Esophagus squamous epithelium (tissue), 5 donors: ENCODE data around the gene GALNT8. TPM values are rescaled to one million over a fixed set of nuclear protein-coding genes. Genes with fewer than 3 reads are reported as not detected.

Experiments used
- DNase-seq: peaks from one replicate; lab custom pipeline; 2025; lab: John Stamatoyannopoulos, UW
- H3K27ac ChIP-seq, 4 donors: fragments of 200-600 bp; sonication (generic); one replicate each; pipeline ENCODE4 v1.5.1; 2016 to 2019; ENCODE audit warnings: mild to moderate bottlenecking in 1 of 4
- H3K27me3 ChIP-seq, 4 donors: fragments of 200-600 bp; sonication (generic); 1 replicate in 3 of 4; 2 replicates in 1 of 4; pipeline versions ENCODE4 v1.5.1 to v1.6.0; 2017 to 2021; ENCODE audit warnings: antibody characterized with exemption in 1 of 4
- H3K36me3 ChIP-seq, 3 donors: fragments of 200-600 bp; sonication (generic); one replicate each; pipeline ENCODE4 v1.5.1; 2016 to 2019
- H3K4me1 ChIP-seq, 3 donors: fragments of 200-600 bp; sonication (generic); one replicate each; pipeline ENCODE4 v1.5.1; 2017 to 2019
- H3K4me3 ChIP-seq, 4 donors: fragments of 200-600 bp; sonication (generic); 1 replicate in 3 of 4; 2 replicates in 1 of 4; pipeline ENCODE4 v1.5.1; 2016 to 2019; ENCODE audit warnings: mild to moderate bottlenecking in 2 of 4, moderate library complexity in 1 of 4
- H3K9me3 ChIP-seq, 3 donors: fragments of 200-600 bp; sonication (generic); one replicate each; pipeline ENCODE4 v1.5.1; 2016 to 2019
- POLR2A ChIP-seq, 4 donors: fragments of 450-650 bp; IDR thresholded peaks; one replicate each; pipeline ENCODE4 v1.6.1; 2017; ENCODE audit warnings: antibody characterized with exemption in 4 of 4, mild to moderate bottlenecking in 4 of 4, moderate library complexity in 3 of 4
- WGBS, 2 donors: methylation state at CpG; one replicate each; pipeline ENCODE4 v1.1.5; 2018; 5-methylcytosine and 5-hydroxymethylcytosine counted together
- intact Hi-C: fragments of 100-400 bp; cut with DNase I; formaldehyde crosslinking; loops from one replicate; pipeline ENCODE4 v1.15.0; 2022
- total RNA-seq, 4 donors: library from RNA; depleted of rRNA; stranded (reverse); fragments of >200 nt; gene quantifications; one replicate each; pipeline ENCODE4 v1.1.0, GENCODE V29; 2016
- TF ChIP-seq, protein P1 (sequence below), 6 experiments: fragments of 450-650 bp in 4 of 6; fragments of 200-600 bp in 2 of 6; sonication (generic) in 2 of 6; IDR thresholded peaks; one replicate each; pipeline ENCODE4 v1.5.1; 2016 to 2019; ENCODE audit warnings: antibody characterized with exemption in 6 of 6, mild to moderate bottlenecking in 4 of 6, moderate library complexity in 4 of 6
- donor health status: DM: yes; HTN: yes; CAD: no.

The GALNT8 gene
- total RNA-seq, 4 donors from 2014 or later, result 0.38 to 0.59 TPM; not detected in 2

DNA sequence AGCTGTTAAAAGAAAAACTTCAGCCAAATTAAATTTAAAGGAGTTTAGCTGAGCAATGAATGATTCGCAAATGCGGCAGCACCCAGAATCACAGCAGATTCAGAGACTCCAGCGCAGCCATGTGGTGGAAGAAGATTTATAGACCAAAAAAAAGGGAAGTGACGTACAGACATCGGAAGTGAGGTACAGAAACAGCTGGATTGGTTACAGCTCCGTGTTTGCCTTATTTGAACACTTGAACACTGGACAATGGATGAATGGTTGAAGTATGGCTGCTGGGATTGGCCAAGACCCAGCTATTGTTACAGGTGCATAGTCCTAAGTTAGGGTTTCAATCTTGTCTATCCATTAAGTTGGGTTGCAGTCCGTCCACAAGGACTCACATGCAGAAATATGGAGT lies 42.6 kb downstream of the GALNT8 start:
- Histone ChIP-seq H3K36me3 (no peaks in the 10 kb centered on the region), H3K27ac (no peak overlapping the region), H3K27me3 (peaks cover 0 to 49% (median 0%) of the 10 kb centered on the region in 4 donors), H3K4me3 (no peak overlapping the region), H3K4me1 (no peaks in the 10 kb centered on the region), H3K9me3 (no peaks in the 10 kb centered on the region)
- no peak for DNase-seq
- TF ChIP-seq POLR2A (IDR thresholded peaks at IDR 0.05), result no peak
- TF ChIP-seq, protein P1, sequence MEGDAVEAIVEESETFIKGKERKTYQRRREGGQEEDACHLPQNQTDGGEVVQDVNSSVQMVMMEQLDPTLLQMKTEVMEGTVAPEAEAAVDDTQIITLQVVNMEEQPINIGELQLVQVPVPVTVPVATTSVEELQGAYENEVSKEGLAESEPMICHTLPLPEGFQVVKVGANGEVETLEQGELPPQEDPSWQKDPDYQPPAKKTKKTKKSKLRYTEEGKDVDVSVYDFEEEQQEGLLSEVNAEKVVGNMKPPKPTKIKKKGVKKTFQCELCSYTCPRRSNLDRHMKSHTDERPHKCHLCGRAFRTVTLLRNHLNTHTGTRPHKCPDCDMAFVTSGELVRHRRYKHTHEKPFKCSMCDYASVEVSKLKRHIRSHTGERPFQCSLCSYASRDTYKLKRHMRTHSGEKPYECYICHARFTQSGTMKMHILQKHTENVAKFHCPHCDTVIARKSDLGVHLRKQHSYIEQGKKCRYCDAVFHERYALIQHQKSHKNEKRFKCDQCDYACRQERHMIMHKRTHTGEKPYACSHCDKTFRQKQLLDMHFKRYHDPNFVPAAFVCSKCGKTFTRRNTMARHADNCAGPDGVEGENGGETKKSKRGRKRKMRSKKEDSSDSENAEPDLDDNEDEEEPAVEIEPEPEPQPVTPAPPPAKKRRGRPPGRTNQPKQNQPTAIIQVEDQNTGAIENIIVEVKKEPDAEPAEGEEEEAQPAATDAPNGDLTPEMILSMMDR (IDR thresholded peaks at IDR 0.05), result no peak
- intact Hi-C loops, result no loop called here
- WGBS, 2 donors, result 56 to 67% methylated on average over 7 of the region's 7 CpGs

DNA sequence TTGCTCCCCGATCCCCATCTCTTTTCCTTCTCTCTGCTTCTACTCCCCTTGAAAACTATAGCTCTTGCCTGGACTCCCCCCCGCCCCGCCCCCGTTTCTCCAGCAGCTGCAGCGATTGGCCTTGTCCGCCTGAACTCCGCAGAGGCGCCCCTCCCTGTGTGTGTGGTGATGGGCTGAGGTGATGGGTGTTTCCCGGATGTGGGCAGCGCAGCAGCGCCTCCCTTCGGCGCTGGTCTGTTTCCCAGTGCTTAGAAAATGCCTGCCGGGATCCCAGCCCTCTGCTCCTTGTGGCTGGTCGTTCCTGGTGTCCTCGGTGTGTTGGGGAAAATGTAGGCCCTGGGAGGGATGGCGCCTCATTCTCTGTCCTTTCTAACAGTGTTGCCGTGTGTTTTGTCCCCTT lies 43.3 kb downstream of the GALNT8 start:
- Histone ChIP-seq H3K9me3 (no peaks in the 10 kb centered on the region), H3K36me3 (no peaks in the 10 kb centered on the region), H3K27me3 (peaks cover 0 to 49% (median 0%) of the 10 kb centered on the region in 4 donors), H3K4me3 (no peak overlapping the region), H3K4me1 (no peaks in the 10 kb centered on the region), H3K27ac (no peak overlapping the region)
- DNase-seq, result no peak
- WGBS, 2 donors, result 49 to 70% methylated on average over 4 to 10 of the region's 18 CpGs
- intact Hi-C loops, result no loop called here
- TF ChIP-seq POLR2A (IDR thresholded peaks at IDR 0.05), result no peak
- TF ChIP-seq, protein P1 (IDR thresholded peaks at IDR 0.05), result no peak

DNA sequence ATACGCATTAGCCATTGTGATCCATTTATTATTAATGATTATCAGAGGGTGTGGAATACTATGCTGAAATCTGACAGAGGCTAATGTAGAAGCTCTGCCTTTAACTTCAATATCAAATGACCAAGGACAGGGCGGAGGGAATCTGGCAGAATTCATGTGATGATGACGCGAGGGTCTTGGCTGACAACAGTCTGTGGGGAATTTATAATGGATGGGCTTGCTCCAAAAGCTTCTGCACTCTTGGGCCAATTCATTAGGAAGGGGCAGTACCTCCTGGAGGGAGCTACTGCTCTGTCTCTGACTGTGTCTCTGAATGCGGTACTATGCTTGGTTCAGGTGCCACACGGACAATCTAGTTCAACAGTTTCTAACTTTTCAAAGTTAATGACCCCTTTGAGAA lies 46.2 kb downstream of the GALNT8 start:
- intact Hi-C loops, result no loop called here
- 64 to 92% methylated on average over 6 of the region's 6 CpGs for WGBS, 2 donors

DNA sequence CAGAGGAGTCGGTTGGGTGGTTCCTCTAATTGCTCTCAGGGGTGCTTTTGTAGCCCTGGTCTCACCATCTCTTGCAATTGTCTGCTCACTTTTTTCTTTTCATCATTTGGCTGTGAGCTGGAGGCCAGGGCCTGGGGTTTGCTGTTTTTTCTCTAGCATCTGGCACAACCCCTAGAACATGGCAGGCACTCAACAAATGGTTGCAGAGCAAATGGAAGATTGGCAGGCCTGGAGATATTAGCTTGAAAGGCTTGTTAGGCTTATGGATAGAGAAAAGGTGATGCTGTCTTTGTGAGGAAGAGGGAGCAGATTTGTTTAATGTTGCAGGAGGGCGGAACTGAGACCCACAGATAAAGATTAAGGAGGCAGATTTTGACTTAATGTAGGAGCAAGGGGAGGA lies 47.0 kb downstream of the GALNT8 start:
- intact Hi-C loops, result no loop called here
- WGBS, 2 donors, result 85 to 88% methylated on average over 2 of the region's 2 CpGs
- no peak for DNase-seq
- TF ChIP-seq, protein P1 (IDR thresholded peaks at IDR 0.05), result no peak
- TF ChIP-seq POLR2A (IDR thresholded peaks at IDR 0.05), result no peak
- Histone ChIP-seq H3K36me3 (no peaks in the 10 kb centered on the region), H3K27me3 (peaks cover 0 to 48% (median 0%) of the 10 kb centered on the region in 4 donors), H3K9me3 (no peaks in the 10 kb centered on the region), H3K4me3 (no peak overlapping the region), H3K4me1 (no peaks in the 10 kb centered on the region), H3K27ac (no peak overlapping the region)

More for the DNA sequence above, 46.2 kb downstream of the GALNT8 start:
- no peak for DNase-seq
- no peaks in the 10 kb centered on the region for H3K36me3 ChIP-seq
- no peaks in the 10 kb centered on the region for H3K9me3 ChIP-seq
- H3K27me3 ChIP-seq, result peaks cover 0 to 46% (median 0%) of the 10 kb centered on the region in 4 donors
- no peak overlapping the region for H3K27ac ChIP-seq
- TF ChIP-seq POLR2A (IDR thresholded peaks at IDR 0.05), result no peak
- TF ChIP-seq, protein P1 (IDR thresholded peaks at IDR 0.05), result no peak
- H3K4me3 ChIP-seq, result no peak overlapping the region
- no peaks in the 10 kb centered on the region for H3K4me1 ChIP-seq

DNA sequence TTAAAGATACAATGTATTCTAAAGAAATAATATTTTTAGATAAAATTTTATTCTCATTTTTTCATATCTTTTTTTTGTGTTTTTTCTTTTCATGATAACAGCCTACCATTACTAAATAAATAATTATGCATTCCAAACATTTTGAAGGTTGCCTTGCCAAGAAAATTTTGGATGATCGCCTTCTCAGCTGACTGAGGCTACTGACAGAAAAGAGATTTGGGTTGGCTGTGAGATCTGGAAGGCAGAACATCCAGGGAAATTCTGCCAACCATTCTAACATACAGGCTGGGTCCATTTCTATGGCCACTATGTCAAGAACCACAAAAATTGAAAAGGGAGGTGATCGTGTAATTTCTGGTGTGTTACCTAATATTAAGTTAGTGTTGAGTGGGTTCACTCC lies 48.1 kb downstream of the GALNT8 start:
- no peak overlapping the region for H3K4me3 ChIP-seq
- peaks cover 0 to 50% (median 0%) of the 10 kb centered on the region in 4 donors for H3K27me3 ChIP-seq
- no peaks in the 10 kb centered on the region for H3K36me3 ChIP-seq
- no peak for DNase-seq
- H3K9me3 ChIP-seq, result no peaks in the 10 kb centered on the region
- 45 to 54% methylated on average over 2 of the region's 2 CpGs for WGBS, 2 donors
- intact Hi-C loops, result no loop called here
- TF ChIP-seq POLR2A (IDR thresholded peaks at IDR 0.05), result no peak
- TF ChIP-seq, protein P1 (IDR thresholded peaks at IDR 0.05), result no peak
- H3K27ac ChIP-seq, result no peak overlapping the region
- H3K4me1 ChIP-seq, result no peaks in the 10 kb centered on the region
